GM12891 (cell line): ENCODE results near the gene CNPY1.

Experiments
- POLR2A ChIP-seq: IDR thresholded peaks from 2 replicates; pipeline ENCODE4 v1.6.1; 2011; ENCODE audit warnings: low read depth, low read length, control low read depth
- SPI1 ChIP-seq: IDR thresholded peaks from 2 replicates; pipeline ENCODE4 v1.6.1; 2011; ENCODE audit warnings: low read depth, low read length, control low read depth
- TAF1 ChIP-seq: IDR thresholded peaks from 2 replicates; pipeline ENCODE4 v1.6.1; 2011; ENCODE audit warnings: low read depth, low read length, control low read depth

- TF ChIP-seq SPI1: no peak
- no peak for TF ChIP-seq POLR2A
- TF ChIP-seq TAF1: no peak
Measured at GRCh38 chr7:155458878-155459699, 87.3 kb downstream of the CNPY1 start.
